Tibial artery (tissue), 4 donors: Measurements from ENCODE around the gene FAM219A.

ENCODE experiments used
- DNase-seq, 2 donors: peaks; one replicate each; pipeline ENCODE4 v3.0.0-alpha.2; 2019
- H3K27ac ChIP-seq, 2 donors: fragments of 200-600 bp; sonication (generic) in 1 of 2; 1 replicate in 1 of 2; 2 replicates in 1 of 2; pipeline ENCODE4 v1.5.1; 2018 to 2019; ENCODE audit warnings: mild to moderate bottlenecking in 1 of 2
- H3K27me3 ChIP-seq, 2 donors: fragments of 200-600 bp; sonication (generic) in 1 of 2; one replicate each; pipeline versions ENCODE4 v1.5.1 to v1.6.0; 2016 to 2019
- H3K36me3 ChIP-seq, 3 donors: fragments of 200-600 bp; sonication (generic) in 2 of 3; one replicate each; pipeline ENCODE4 v1.5.1; 2016 to 2019; ENCODE audit warnings: mild to moderate bottlenecking in 2 of 3
- H3K4me1 ChIP-seq, 4 donors: fragments of 200-600 bp; sonication (generic) in 2 of 4; 1 replicate in 3 of 4; 2 replicates in 1 of 4; pipeline ENCODE4 v1.5.1; 2016 to 2019
- H3K4me3 ChIP-seq, 2 donors: fragments of 200-600 bp; sonication (generic) in 1 of 2; 1 replicate in 1 of 2; 2 replicates in 1 of 2; pipeline ENCODE4 v1.5.1; 2018 to 2019; ENCODE audit warnings: mild to moderate bottlenecking in 2 of 2
- H3K9me3 ChIP-seq, 3 donors: fragments of 200-600 bp; sonication (generic) in 1 of 3; one replicate each; pipeline ENCODE4 v1.5.1; 2016 to 2019
- CTCF ChIP-seq, 2 experiments: fragments of 200-600 bp in 1 of 2; fragments of 450-650 bp in 1 of 2; IDR thresholded peaks; one replicate each; pipeline ENCODE4 v1.5.1; 2017 to 2019; ENCODE audit warnings: antibody characterized with exemption in 2 of 2, mild to moderate bottlenecking in 1 of 2, moderate library complexity in 1 of 2
- intact Hi-C: fragments of 100-400 bp; cut with DNase I; formaldehyde crosslinking; loops from one replicate; pipeline ENCODE4 v1.15.0; 2023; ENCODE audit warnings: low total_unique reads

Gene FAM219A

GRCh38 chr9:34382879-34383278, 75.5 kb downstream of the FAM219A start:
- Histone ChIP-seq H3K9me3 (no peaks in the 10 kb centered on the region), H3K27ac (no peak overlapping the region), H3K4me3 (no peak overlapping the region), H3K36me3 (no peaks in the 10 kb centered on the region), H3K4me1 (peaks cover 0 to 25% (median 18%) of the 10 kb centered on the region in 4 donors), H3K27me3 (no peaks in the 10 kb centered on the region)
- no peak for DNase-seq
- no peak for TF ChIP-seq CTCF (IDR thresholded peaks at IDR 0.05)
- intact Hi-C loops = no loop called here

- no peak overlapping the region for H3K27ac ChIP-seq
- H3K4me3 ChIP-seq = no peak overlapping the region
- intact Hi-C loops = no loop called here
Observed at GRCh38 chr9:34382054-34382453, 76.3 kb downstream of the FAM219A start.

GRCh38 chr9:34381323-34381722, 77.0 kb downstream of the FAM219A start:
- Histone ChIP-seq H3K9me3 (no peaks in the 10 kb centered on the region), H3K27me3 (no peaks in the 10 kb centered on the region), H3K4me3 (peak overlapping the region; percentile 48 to 55), H3K4me1 (peaks cover 0 to 38% (median 25%) of the 10 kb centered on the region in 4 donors), H3K27ac (peak overlapping the region in 1 of 2 donors; percentile 29), H3K36me3 (no peaks in the 10 kb centered on the region)
- intact Hi-C loops = no loop called here
- no peak for TF ChIP-seq CTCF (IDR thresholded peaks at IDR 0.05)
- no peak for DNase-seq

More at GRCh38 chr9:34382054-34382453, 76.3 kb downstream of the FAM219A start:
- Histone ChIP-seq H3K36me3 (no peaks in the 10 kb centered on the region), H3K9me3 (no peaks in the 10 kb centered on the region), H3K4me1 (peaks cover 0 to 33% (median 24%) of the 10 kb centered on the region in 4 donors), H3K27me3 (no peaks in the 10 kb centered on the region)
- no peak for TF ChIP-seq CTCF (IDR thresholded peaks at IDR 0.05)
- DNase-seq = no peak

- peak; percentile 54 to 83 for DNase-seq
- intact Hi-C loops = no loop called here
Observed at GRCh38 chr9:34380511-34381315, 77.7 kb downstream of the FAM219A start.

GRCh38 chr9:34380034-34380510, 78.3 kb downstream of the FAM219A start:
- peaks cover 0 to 46% (median 28%) of the 10 kb centered on the region in 4 donors for H3K4me1 ChIP-seq
- no peaks in the 10 kb centered on the region for H3K36me3 ChIP-seq
- DNase-seq = no peak
- peak overlapping the region in 1 of 2 donors; percentile 29 for H3K27ac ChIP-seq
- intact Hi-C loops = no loop called here
- H3K27me3 ChIP-seq = no peaks in the 10 kb centered on the region
- H3K4me3 ChIP-seq = peak overlapping the region; percentile 48 to 55
- no peaks in the 10 kb centered on the region for H3K9me3 ChIP-seq
- no peak for TF ChIP-seq CTCF (IDR thresholded peaks at IDR 0.05)

More at GRCh38 chr9:34380511-34381315, 77.7 kb downstream of the FAM219A start:
- TF ChIP-seq CTCF (IDR thresholded peaks at IDR 0.05) = no peak
- peak overlapping the region in 1 of 2 donors; percentile 29 for H3K27ac ChIP-seq
- H3K27me3 ChIP-seq = no peaks in the 10 kb centered on the region
- peaks cover 0 to 44% (median 28%) of the 10 kb centered on the region in 4 donors for H3K4me1 ChIP-seq
- no peaks in the 10 kb centered on the region for H3K36me3 ChIP-seq
- H3K4me3 ChIP-seq = peak overlapping the region; percentile 48 to 55
- no peaks in the 10 kb centered on the region for H3K9me3 ChIP-seq
